ENCODE measurements around the gene SLC16A5.

SLC16A5 gene

GRCh38 chr17:75116737-75117136 is 29.0 kb downstream of the SLC16A5 start:
- DNase-seq (ENCODE audit: low spot score) = no peak
- Histone ChIP-seq H3K27ac (replicated peaks; ENCODE audit: low read length) (no peak overlapping the region), H3K23ac (ENCODE audit: low read depth, low read length, poor library complexity) (no peak overlapping the region), H4K8ac (ENCODE audit: low read depth, low read length) (no peak overlapping the region), H3K18ac (ENCODE audit: low read length) (no peak overlapping the region), H3K4me1 (ENCODE audit: control insufficient read depth in 2 of 2, insufficient read depth in 1 of 2, low read depth in 1 of 2, low read length in 2 of 2) (no peaks in the 10 kb centered on the region), H2AFZ (ENCODE audit: low read length) (no peak overlapping the region), H2AK5ac (ENCODE audit: low read depth, low read length) (no peak overlapping the region), H3K4me3 (ENCODE audit: low read length in 2 of 2) (no peak overlapping the region), H2BK15ac (ENCODE audit: low read length) (no peak overlapping the region), H3K79me1 (ENCODE audit: low read depth, low read length) (no peaks in the 10 kb centered on the region), H4K91ac (ENCODE audit: low read depth, low read length, poor library complexity) (no peak overlapping the region), H2BK120ac (ENCODE audit: low read depth, low read length) (no peak overlapping the region), H3K9me3 (replicated peaks in 1 of 2; ENCODE audit: control insufficient read depth in 2 of 2, insufficient read depth in 1 of 2, low read depth in 1 of 2, low read length in 2 of 2) (no peaks in the 10 kb centered on the region), H3K36me3 (replicated peaks in 1 of 2; ENCODE audit: control insufficient read depth in 2 of 2, insufficient read depth in 2 of 2, low read length in 2 of 2) (peaks cover 8 to 46% of the 10 kb centered on the region in 2 donors), H3K4me2 (ENCODE audit: insufficient read depth, low read length, poor library complexity, severe bottlenecking) (no peak overlapping the region), H2BK12ac (ENCODE audit: low read length) (no peak overlapping the region), H2BK5ac (ENCODE audit: low read length) (no peak overlapping the region), H3K9ac (ENCODE audit: low read depth, low read length, poor library complexity) (no peak overlapping the region), H3K27me3 (ENCODE audit: control insufficient read depth in 3 of 3, insufficient read depth in 3 of 3, low read depth in 1 of 3, low read length in 3 of 3) (no peaks in the 10 kb centered on the region), H3K4ac (ENCODE audit: low read length) (no peak overlapping the region), H3K14ac (ENCODE audit: low read length) (no peak overlapping the region)
- WGBS, 2 donors (ENCODE audit: extremely low coverage in 2 of 2, insufficient read length in 2 of 2, insufficient replicate concordance in 1 of 2) = no CpG with 5 or more reads among the region's 9 CpGs

GRCh38 chr17:75118307-75118706 is 30.6 kb downstream of the SLC16A5 start:
- WGBS, 2 donors (ENCODE audit: extremely low coverage in 2 of 2, insufficient read length in 2 of 2, insufficient replicate concordance in 1 of 2) = no CpG with 5 or more reads among the region's 14 CpGs
- Histone ChIP-seq H3K18ac (ENCODE audit: low read length) (no peak overlapping the region), H3K36me3 (replicated peaks in 1 of 2; ENCODE audit: control insufficient read depth in 2 of 2, insufficient read depth in 2 of 2, low read length in 2 of 2) (peaks cover 6 to 41% of the 10 kb centered on the region in 2 donors)

GRCh38 chr17:75124041-75124818 is 36.5 kb downstream of the SLC16A5 start:
- no peak for DNase-seq (ENCODE audit: low spot score)
- H2BK120ac ChIP-seq (ENCODE audit: low read depth, low read length) = no peak overlapping the region

More at GRCh38 chr17:75118307-75118706, 30.6 kb downstream of the SLC16A5 start:
- H2BK120ac ChIP-seq (ENCODE audit: low read depth, low read length) = no peak overlapping the region
- no peak overlapping the region for H3K27ac ChIP-seq (replicated peaks; ENCODE audit: low read length)
- H4K91ac ChIP-seq (ENCODE audit: low read depth, low read length, poor library complexity) = no peak overlapping the region
- no peak overlapping the region for H2BK15ac ChIP-seq (ENCODE audit: low read length)
- no peak for DNase-seq (ENCODE audit: low spot score)
- no peak overlapping the region for H3K4me2 ChIP-seq (ENCODE audit: insufficient read depth, low read length, poor library complexity, severe bottlenecking)
- no peaks in the 10 kb centered on the region for H3K9me3 ChIP-seq (replicated peaks in 1 of 2; ENCODE audit: control insufficient read depth in 2 of 2, insufficient read depth in 1 of 2, low read depth in 1 of 2, low read length in 2 of 2)
- H3K14ac ChIP-seq (ENCODE audit: low read length) = no peak overlapping the region
- H3K4ac ChIP-seq (ENCODE audit: low read length) = no peak overlapping the region
- no peaks in the 10 kb centered on the region for H3K4me1 ChIP-seq (ENCODE audit: control insufficient read depth in 2 of 2, insufficient read depth in 1 of 2, low read depth in 1 of 2, low read length in 2 of 2)
- no peaks in the 10 kb centered on the region for H3K27me3 ChIP-seq (ENCODE audit: control insufficient read depth in 3 of 3, insufficient read depth in 3 of 3, low read depth in 1 of 3, low read length in 3 of 3)
- H2AK5ac ChIP-seq (ENCODE audit: low read depth, low read length) = no peak overlapping the region
- no peak overlapping the region for H4K8ac ChIP-seq (ENCODE audit: low read depth, low read length)
- H3K9ac ChIP-seq (ENCODE audit: low read depth, low read length, poor library complexity) = no peak overlapping the region
- no peaks in the 10 kb centered on the region for H3K79me1 ChIP-seq (ENCODE audit: low read depth, low read length)
- H2AFZ ChIP-seq (ENCODE audit: low read length) = no peak overlapping the region
- H3K23ac ChIP-seq (ENCODE audit: low read depth, low read length, poor library complexity) = no peak overlapping the region
- H2BK12ac ChIP-seq (ENCODE audit: low read length) = no peak overlapping the region
- no peak overlapping the region for H2BK5ac ChIP-seq (ENCODE audit: low read length)
- H3K4me3 ChIP-seq (ENCODE audit: low read length in 2 of 2) = no peak overlapping the region

GRCh38 chr17:75124819-75125162 is 37.0 kb downstream of the SLC16A5 start:
- no peaks in the 10 kb centered on the region for H3K4me1 ChIP-seq (ENCODE audit: control insufficient read depth in 2 of 2, insufficient read depth in 1 of 2, low read depth in 1 of 2, low read length in 2 of 2)

More at GRCh38 chr17:75124041-75124818, 36.5 kb downstream of the SLC16A5 start:
- H3K27ac ChIP-seq (replicated peaks; ENCODE audit: low read length) = no peak overlapping the region
- H3K14ac ChIP-seq (ENCODE audit: low read length) = no peak overlapping the region
- no peaks in the 10 kb centered on the region for H3K4me1 ChIP-seq (ENCODE audit: control insufficient read depth in 2 of 2, insufficient read depth in 1 of 2, low read depth in 1 of 2, low read length in 2 of 2)
- no peaks in the 10 kb centered on the region for H3K27me3 ChIP-seq (ENCODE audit: control insufficient read depth in 3 of 3, insufficient read depth in 3 of 3, low read depth in 1 of 3, low read length in 3 of 3)
- no peak overlapping the region for H3K4ac ChIP-seq (ENCODE audit: low read length)
- H3K36me3 ChIP-seq (replicated peaks in 1 of 2; ENCODE audit: control insufficient read depth in 2 of 2, insufficient read depth in 2 of 2, low read length in 2 of 2) = peaks cover 9 to 27% of the 10 kb centered on the region in 2 donors
- no peaks in the 10 kb centered on the region for H3K9me3 ChIP-seq (replicated peaks in 1 of 2; ENCODE audit: control insufficient read depth in 2 of 2, insufficient read depth in 1 of 2, low read depth in 1 of 2, low read length in 2 of 2)
- H3K4me3 ChIP-seq (ENCODE audit: low read length in 2 of 2) = no peak overlapping the region
- H2AK5ac ChIP-seq (ENCODE audit: low read depth, low read length) = peak overlapping the region; percentile 63
- no peak overlapping the region for H3K18ac ChIP-seq (ENCODE audit: low read length)
- H2BK5ac ChIP-seq (ENCODE audit: low read length) = peak overlapping the region; percentile 13
- no peak overlapping the region for H3K4me2 ChIP-seq (ENCODE audit: insufficient read depth, low read length, poor library complexity, severe bottlenecking)
- no peak overlapping the region for H3K9ac ChIP-seq (ENCODE audit: low read depth, low read length, poor library complexity)
- no peak overlapping the region for H2BK12ac ChIP-seq (ENCODE audit: low read length)
- peak overlapping the region; percentile 95 for H3K23ac ChIP-seq (ENCODE audit: low read depth, low read length, poor library complexity)
- no peak overlapping the region for H2AFZ ChIP-seq (ENCODE audit: low read length)
- H3K79me1 ChIP-seq (ENCODE audit: low read depth, low read length) = no peaks in the 10 kb centered on the region
- WGBS, 2 donors (ENCODE audit: extremely low coverage in 2 of 2, insufficient read length in 2 of 2, insufficient replicate concordance in 1 of 2) = no CpG with 5 or more reads among the region's 19 CpGs
- no peak overlapping the region for H4K91ac ChIP-seq (ENCODE audit: low read depth, low read length, poor library complexity)
- no peak overlapping the region for H2BK15ac ChIP-seq (ENCODE audit: low read length)
- H4K8ac ChIP-seq (ENCODE audit: low read depth, low read length) = peak overlapping the region; percentile 48

More at GRCh38 chr17:75124819-75125162, 37.0 kb downstream of the SLC16A5 start:
- WGBS, 2 donors (ENCODE audit: extremely low coverage in 2 of 2, insufficient read length in 2 of 2, insufficient replicate concordance in 1 of 2) = no CpG with 5 or more reads among the region's 4 CpGs
- Histone ChIP-seq H4K8ac (ENCODE audit: low read depth, low read length) (no peak overlapping the region), H3K4me3 (ENCODE audit: low read length in 2 of 2) (no peak overlapping the region), H4K91ac (ENCODE audit: low read depth, low read length, poor library complexity) (no peak overlapping the region), H3K36me3 (replicated peaks in 1 of 2; ENCODE audit: control insufficient read depth in 2 of 2, insufficient read depth in 2 of 2, low read length in 2 of 2) (peaks cover 14 to 30% of the 10 kb centered on the region in 2 donors), H3K23ac (ENCODE audit: low read depth, low read length, poor library complexity) (peak overlapping the region; percentile 95), H3K4ac (ENCODE audit: low read length) (no peak overlapping the region), H3K9me3 (replicated peaks in 1 of 2; ENCODE audit: control insufficient read depth in 2 of 2, insufficient read depth in 1 of 2, low read depth in 1 of 2, low read length in 2 of 2) (no peaks in the 10 kb centered on the region), H2AFZ (ENCODE audit: low read length) (no peak overlapping the region), H3K9ac (ENCODE audit: low read depth, low read length, poor library complexity) (no peak overlapping the region), H2BK12ac (ENCODE audit: low read length) (no peak overlapping the region), H3K27me3 (ENCODE audit: control insufficient read depth in 3 of 3, insufficient read depth in 3 of 3, low read depth in 1 of 3, low read length in 3 of 3) (no peaks in the 10 kb centered on the region), H2BK5ac (ENCODE audit: low read length) (no peak overlapping the region), H3K18ac (ENCODE audit: low read length) (no peak overlapping the region), H3K4me2 (ENCODE audit: insufficient read depth, low read length, poor library complexity, severe bottlenecking) (no peak overlapping the region), H3K79me1 (ENCODE audit: low read depth, low read length) (peaks cover 3% of the 10 kb centered on the region), H2BK15ac (ENCODE audit: low read length) (no peak overlapping the region), H3K27ac (replicated peaks; ENCODE audit: low read length) (no peak overlapping the region), H2BK120ac (ENCODE audit: low read depth, low read length) (no peak overlapping the region), H2AK5ac (ENCODE audit: low read depth, low read length) (peak overlapping the region; percentile 63), H3K14ac (ENCODE audit: low read length) (no peak overlapping the region)
- DNase-seq (ENCODE audit: low spot score) = no peak

All from neuronal stem cell (in vitro differentiated cells).